GM21528 (cell line): ENCODE results near the gene LRRC34.

Source experiments
- ATAC-seq: cut with Tn5 transposase; IDR thresholded peaks from one replicate; pipeline ENCODE4 v1.9.1; 2021; ENCODE audit warnings: mild to moderate bottlenecking, moderate library complexity; ENCODE audit not compliant: unreplicated experiment, low FRiP score

Gene LRRC34

DNA sequence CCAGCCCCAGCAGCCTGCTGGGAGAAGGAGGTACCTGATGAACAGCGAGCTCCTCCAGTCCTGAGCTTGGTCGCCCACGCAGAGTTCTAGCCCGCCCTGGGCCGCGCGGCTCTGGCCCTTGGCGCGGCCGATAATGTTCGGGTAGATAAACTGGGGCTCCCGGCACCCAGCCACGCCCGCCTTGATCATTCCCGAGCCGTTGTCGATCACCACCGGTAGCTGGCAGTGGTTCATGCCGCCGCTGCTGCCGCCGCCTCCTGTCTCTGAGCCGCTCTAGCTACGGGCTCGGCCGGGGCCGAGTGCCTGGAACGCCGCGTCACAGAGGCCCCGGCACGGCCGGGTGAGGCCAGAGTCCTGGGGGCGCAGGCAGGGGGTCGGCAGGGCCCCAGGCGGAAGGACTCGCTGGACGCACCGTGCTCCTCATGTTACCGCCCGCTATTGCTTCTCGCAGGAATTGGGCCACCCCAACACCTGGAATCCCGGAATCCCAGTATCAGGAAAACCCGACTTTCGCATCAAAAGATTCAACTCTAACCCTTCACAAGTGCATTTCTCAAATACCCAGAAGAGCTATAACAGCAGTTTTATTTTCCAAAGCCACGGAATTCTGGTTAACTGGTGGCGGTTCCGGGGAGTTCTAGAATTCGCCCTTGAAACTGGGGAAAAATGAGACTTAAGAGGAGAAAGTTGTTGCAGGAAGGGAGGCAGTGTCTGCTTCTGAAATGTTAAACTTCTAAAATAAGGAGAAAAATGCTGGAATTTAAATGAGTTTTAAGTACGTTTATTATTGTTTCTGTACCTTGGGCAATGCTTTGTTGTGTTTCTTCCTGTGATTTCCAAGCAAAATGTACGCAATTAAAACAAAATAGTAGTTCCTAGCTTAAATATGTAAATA, 43.2 kb downstream of the LRRC34 start, which contains the start of gene ACTRT3:
Gene ACTRT3 (minus strand): TSS at position 275 of the 895 bp plus-strand sequence. CDS start 41 bp downstream, at position 234.
- ATAC-seq: peak; percentile 18

- ATAC-seq: peak; percentile 74
These were observed 47.7 kb downstream of the LRRC34 start, which contains the start of gene TERC for GRCh38 chr3:169764882-169765612. Gene TERC (minus strand): TSS chr3:169765060.

DNA sequence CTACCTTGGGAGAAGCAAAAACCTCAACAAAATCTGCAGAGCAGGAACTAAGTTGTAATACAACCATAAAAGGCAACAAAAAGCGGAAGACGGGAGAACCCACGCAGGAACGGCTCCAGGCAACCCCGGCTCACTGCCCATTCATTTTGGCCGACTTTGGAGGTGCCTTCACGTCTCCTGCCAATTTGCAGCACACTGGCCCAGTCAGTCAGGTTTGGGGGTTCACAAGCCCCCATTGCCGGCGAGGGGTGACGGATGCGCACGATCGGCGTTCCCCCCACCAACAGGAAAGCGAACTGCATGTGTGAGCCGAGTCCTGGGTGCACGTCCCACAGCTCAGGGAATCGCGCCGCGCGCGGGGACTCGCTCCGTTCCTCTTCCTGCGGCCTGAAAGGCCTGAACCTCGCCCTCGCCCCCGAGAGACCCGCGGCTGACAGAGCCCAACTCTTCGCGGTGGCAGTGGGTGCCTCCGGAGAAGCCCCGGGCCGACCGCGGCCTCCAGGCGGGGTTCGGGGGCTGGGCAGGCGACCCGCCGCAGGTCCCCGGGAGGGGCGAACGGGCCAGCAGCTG, 48.3 kb downstream of the LRRC34 start:
- peak; percentile 40 for ATAC-seq

DNA sequence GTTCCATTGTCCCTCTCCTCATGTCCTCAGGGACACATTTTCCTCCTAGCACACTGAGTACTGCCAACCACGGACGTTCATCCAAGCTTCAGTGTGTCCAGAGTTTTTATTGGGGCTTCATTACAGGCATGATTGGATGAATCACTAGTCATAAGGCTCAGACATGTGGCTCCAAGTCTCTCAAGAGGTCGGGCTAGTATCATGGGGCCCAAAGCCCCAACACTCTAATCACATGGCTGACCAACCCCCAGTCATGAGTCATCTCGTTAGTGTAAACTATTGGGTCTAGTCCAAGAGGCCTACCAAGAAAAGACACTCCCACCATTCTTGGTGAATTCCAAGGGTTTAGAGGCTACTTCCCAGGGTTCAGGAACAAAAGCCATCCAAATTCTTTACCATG, 52.2 kb downstream of the LRRC34 start:
- no peak for ATAC-seq

DNA sequence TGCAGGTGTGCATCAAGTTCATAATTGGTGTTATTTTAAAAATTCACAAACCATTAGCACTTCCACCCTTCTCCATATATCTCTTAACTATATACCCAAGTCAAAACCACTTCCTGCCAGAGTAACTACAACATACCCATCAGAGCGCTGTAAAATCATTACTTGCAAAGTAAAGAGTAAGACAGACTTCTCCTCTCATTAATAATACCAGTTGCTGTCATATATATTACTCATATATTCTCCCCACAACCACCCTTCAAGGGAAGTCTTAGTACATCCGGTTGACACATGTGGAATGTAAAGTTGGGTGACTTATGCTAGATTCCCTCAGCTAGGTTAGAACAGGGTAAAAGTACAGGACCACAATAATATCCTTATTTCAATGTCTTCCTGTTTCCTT, 53.4 kb downstream of the LRRC34 start:
- ATAC-seq: peak; percentile 69

- ATAC-seq: no peak
These were observed 54.2 kb downstream of the LRRC34 start for GRCh38 chr3:169758359-169758994.

DNA sequence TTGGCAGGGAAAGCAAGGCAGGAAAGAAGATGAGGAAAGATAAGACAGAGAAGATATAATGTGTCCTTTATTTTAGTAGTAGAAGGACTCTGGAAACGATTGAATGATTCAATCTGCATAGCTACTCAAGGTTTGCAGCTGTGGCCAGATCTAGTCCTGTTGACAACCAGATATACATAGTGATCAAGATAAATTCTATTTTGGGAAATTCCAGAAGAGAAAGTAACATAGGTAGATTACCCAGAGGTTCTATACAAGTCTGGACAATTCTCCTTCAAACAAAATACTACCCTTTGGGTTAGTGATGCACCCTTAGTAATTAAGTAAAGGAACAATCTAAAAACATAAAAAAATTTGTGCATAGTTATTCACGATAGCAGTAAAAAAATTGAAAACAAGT, 57.2 kb downstream of the LRRC34 start:
- no peak for ATAC-seq

- no peak for ATAC-seq
These were observed 58.0 kb downstream of the LRRC34 start for GRCh38 chr3:169754711-169755110.

DNA sequence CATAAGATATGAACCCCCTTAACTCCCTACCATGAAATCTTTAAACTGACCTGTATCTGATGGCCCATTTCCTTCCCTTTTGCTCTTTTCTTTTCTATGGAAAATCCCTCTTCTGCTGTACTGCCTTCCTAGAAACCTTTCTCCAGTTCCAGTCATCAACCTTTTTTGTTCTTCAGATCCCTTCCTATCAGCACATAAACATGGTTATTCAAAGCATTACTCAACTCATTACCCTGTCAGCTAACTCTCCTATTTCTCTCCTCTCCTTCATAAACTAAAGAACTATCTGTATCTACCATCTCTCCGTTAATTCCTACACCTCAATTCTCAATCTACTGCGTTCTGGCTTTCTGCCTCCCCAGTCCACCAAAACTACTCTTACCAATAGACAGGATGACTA, 60.8 kb downstream of the LRRC34 start:
- ATAC-seq: no peak

- ATAC-seq: no peak
These were observed 62.0 kb downstream of the LRRC34 start for GRCh38 chr3:169750665-169751064.

GRCh38 chr3:169748670-169749069, 64.0 kb downstream of the LRRC34 start:
- ATAC-seq: no peak

DNA sequence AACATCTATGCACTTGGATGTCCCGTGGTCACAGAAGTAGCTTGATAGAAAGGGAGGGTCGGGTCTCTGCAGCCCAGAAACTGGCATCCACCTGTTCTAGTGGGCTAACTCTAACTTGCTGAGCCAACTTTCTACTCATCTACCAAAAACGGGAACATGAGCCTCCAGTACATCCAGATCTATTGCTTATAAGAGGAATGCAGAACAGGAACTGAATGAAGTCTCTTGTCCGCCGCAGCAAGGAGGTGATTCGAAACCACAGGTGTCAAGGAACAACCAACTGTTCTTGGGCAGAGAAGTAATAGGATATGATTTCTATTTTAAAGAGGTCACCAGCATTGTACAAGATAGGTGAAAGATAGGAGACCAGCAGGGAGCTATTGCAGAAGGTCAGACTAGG, 65.8 kb downstream of the LRRC34 start:
- no peak for ATAC-seq

- no peak for ATAC-seq
These were observed 68.2 kb downstream of the LRRC34 start for GRCh38 chr3:169744366-169745054.
